Mucosa of descending colon (tissue), 3 donors: ENCODE measurements around the gene BORCS6. TPM values are rescaled to one million over a fixed set of nuclear protein-coding genes. Genes with fewer than 3 reads are reported as not detected.
A peak's percentile ranks its signal among the peaks of the same experiment; 100 is the strongest.

Experiments used
- ATAC-seq: fragments of 200-7000 bp; cut with Tn5 transposase; one replicate; pipeline ENCODE4 v1.9.1; 2020; ENCODE audit warnings: mild to moderate bottlenecking, moderate library complexity
- DNase-seq, 3 donors: peaks; one replicate each; pipeline ENCODE4 v3.0.0-alpha.2; 2020
- H3K36me3 ChIP-seq: fragments of 200-600 bp; one replicate; pipeline ENCODE4 v1.8.0; 2021; ENCODE audit warnings: low read depth, mild to moderate bottlenecking
- H3K4me1 ChIP-seq: fragments of 200-600 bp; one replicate; pipeline ENCODE4 v1.8.0; 2021; ENCODE audit warnings: low read depth, mild to moderate bottlenecking
- H3K4me3 ChIP-seq: fragments of 200-600 bp; one replicate; pipeline ENCODE4 v1.8.0; 2021; ENCODE audit warnings: mild to moderate bottlenecking
- H3K9me3 ChIP-seq: fragments of 200-600 bp; one replicate; pipeline ENCODE4 v1.8.0; 2021; ENCODE audit warnings: mild to moderate bottlenecking
- intact Hi-C, 2 donors: fragments of 100-400 bp; cut with DNase I in 1 of 2; cut with micrococcal nuclease in 1 of 2; formaldehyde crosslinking; loops; one replicate each; pipeline versions ENCODE4 v1.11.0 to v1.11.1; 2022; cut with DNase I, micrococcal nuclease
- total RNA-seq, 3 donors: library from RNA; stranded (reverse); fragmentation: NEBNext Ultra II Directional in 2 of 3; extraction: Animal tissue kit (Norgen Biotek cat#: 25700) in 2 of 3; gene quantifications; one replicate each; pipeline versions ENCODE4 v1.2.1 to v1.2.4, GENCODE V29; 2021 to 2023
- TF ChIP-seq, protein P1 (sequence below): fragments of 200-600 bp; IDR thresholded peaks from one replicate; pipeline ENCODE4 v1.8.0; 2022; ENCODE audit warnings: antibody characterized with exemption, mild to moderate bottlenecking
- donor health status: DM: no; HTN: no; CAD: no; lungs with moderate emphysema.
- donor health status: DM: no; HTN: no; CAD: no.
- donor health status: DM: no; HTN: yes; CAD: no.

BORCS6 gene
- total RNA-seq, 3 donors from 2014 or later, result 10.5 to 11.4 (median 11.0) TPM

DNA sequence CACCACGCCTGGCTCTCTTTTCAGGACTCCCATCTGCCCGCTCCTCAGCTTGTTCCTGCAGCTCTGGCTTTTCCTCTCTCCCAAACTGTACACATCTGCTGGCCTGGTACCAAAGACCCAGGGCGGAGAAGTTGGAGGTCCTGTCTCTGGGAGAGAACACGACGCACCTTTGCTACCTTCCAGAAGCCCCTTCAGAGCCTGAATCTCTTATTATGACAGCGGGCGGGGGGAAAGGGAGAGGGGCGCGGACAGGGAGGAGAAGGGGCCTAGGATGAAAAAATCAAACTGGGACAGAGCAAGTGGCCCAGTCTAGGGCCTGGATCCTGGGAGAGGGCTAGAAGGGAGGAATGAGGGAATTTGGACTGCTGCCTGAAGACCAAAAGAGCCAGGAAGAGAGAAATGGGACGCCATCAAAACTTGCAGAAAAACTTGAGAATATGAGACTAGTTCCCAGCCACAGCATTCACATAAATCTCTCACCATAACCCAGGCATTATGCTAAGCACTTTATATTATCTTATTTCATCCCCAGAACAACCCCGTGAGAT is 35.3 kb downstream of the BORCS6 start:
- DNase-seq (no peak), ATAC-seq (no peak)
- Histone ChIP-seq H3K9me3 (no peaks in the 10 kb centered on the region), H3K36me3 (peaks cover 6% of the 10 kb centered on the region), H3K4me3 (no peak overlapping the region), H3K4me1 (peaks cover 60% of the 10 kb centered on the region)
- intact Hi-C loops, result no loop called here
- TF ChIP-seq, protein P1, sequence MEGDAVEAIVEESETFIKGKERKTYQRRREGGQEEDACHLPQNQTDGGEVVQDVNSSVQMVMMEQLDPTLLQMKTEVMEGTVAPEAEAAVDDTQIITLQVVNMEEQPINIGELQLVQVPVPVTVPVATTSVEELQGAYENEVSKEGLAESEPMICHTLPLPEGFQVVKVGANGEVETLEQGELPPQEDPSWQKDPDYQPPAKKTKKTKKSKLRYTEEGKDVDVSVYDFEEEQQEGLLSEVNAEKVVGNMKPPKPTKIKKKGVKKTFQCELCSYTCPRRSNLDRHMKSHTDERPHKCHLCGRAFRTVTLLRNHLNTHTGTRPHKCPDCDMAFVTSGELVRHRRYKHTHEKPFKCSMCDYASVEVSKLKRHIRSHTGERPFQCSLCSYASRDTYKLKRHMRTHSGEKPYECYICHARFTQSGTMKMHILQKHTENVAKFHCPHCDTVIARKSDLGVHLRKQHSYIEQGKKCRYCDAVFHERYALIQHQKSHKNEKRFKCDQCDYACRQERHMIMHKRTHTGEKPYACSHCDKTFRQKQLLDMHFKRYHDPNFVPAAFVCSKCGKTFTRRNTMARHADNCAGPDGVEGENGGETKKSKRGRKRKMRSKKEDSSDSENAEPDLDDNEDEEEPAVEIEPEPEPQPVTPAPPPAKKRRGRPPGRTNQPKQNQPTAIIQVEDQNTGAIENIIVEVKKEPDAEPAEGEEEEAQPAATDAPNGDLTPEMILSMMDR, result no peak

DNA sequence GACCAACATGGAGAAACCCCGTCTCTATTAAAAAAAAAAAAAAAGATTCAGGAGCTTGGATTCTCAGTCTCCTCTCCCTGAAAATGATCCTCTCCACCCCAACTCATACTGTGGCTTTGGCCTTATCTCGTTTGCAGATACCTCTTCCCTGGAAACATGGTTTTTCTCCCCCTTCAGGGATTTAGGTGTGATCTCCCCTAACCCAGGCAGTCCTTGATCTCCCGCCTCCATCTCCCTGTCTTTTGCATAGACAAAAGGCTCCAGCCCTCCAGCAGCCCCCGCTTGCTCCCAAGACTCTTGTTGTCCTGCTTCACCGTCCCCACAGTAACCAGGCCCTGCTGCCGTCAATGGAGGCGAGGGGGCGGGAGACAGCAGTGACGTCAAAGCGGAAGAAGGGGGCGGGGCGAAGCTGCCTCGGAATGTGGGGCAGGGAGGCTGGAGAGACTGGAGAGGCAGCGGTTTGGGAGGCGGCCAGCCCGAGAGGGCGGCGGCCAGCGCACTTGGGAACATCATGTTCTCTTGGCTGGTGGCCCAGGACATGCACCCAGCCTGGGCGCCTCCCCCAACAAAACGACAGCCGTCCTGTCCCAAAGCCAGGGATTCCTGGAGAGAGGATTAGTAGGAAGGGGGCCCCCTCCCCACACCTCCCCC is 35.9 kb downstream of the BORCS6 start:
- Histone ChIP-seq H3K9me3 (no peaks in the 10 kb centered on the region), H3K4me3 (no peak overlapping the region), H3K36me3 (peaks cover 11% of the 10 kb centered on the region), H3K4me1 (peaks cover 54% of the 10 kb centered on the region)
- DNase-seq, result peak; percentile 99 to 100 (median 99)
- TF ChIP-seq, protein P1, result no peak
- intact Hi-C loops, result no loop called here
- peak; percentile 59 for ATAC-seq

DNA sequence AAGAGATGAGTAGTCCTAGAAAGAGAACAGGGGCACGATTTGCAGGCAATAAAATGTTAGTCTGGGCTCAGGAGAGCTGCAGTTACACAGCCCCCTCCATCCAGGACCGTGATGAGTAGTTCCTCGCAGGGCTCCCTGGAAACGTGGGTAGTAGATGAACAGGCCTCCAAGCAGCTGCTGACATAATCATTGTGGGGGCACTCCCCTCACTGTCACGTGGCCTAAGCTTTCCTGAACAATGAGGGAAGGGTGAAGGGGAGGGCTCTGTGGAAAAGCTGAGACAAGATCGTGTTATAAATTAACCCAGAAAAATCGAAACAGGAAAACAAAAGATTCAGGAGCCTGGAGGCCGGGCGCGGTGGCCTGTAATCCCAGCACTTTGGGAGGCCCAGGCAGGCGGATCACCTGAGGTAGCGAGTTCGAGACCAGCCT is 36.4 kb downstream of the BORCS6 start:
- peak; percentile 38 for ATAC-seq
- TF ChIP-seq, protein P1, result no peak
- Histone ChIP-seq H3K9me3 (no peaks in the 10 kb centered on the region), H3K36me3 (peaks cover 12% of the 10 kb centered on the region), H3K4me1 (peaks cover 49% of the 10 kb centered on the region), H3K4me3 (no peak overlapping the region)
- DNase-seq, result peak; percentile 80 to 87 (median 80)
- intact Hi-C loops, result no loop called here

DNA sequence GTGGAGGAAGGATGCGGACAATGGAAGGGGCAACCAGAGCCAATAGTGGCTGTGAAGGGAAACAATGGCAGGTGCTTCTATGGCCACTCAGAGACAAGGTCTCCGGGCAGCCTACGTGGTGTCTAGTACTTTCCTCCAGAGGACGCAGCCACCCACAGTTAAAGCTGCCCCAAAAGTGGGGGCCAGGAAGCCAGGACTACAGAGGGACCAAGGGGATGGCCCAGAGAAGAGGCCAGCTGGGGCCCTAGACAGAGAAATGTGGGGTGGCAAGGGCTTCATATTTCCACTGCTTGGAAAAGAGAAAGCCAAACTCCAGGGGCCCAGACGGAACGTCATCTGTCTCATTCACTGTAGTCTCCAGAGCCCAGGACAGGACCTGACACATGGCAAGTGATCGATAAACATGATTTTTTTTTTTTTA is 36.9 kb downstream of the BORCS6 start:
- DNase-seq (peak; percentile 37 to 63 (median 54)), ATAC-seq (no peak)
- H3K4me3 ChIP-seq, result no peak overlapping the region
- H3K9me3 ChIP-seq, result no peaks in the 10 kb centered on the region
- intact Hi-C loops, result no loop called here
- peaks cover 16% of the 10 kb centered on the region for H3K36me3 ChIP-seq
- peaks cover 44% of the 10 kb centered on the region for H3K4me1 ChIP-seq
- TF ChIP-seq, protein P1, result no peak

DNA sequence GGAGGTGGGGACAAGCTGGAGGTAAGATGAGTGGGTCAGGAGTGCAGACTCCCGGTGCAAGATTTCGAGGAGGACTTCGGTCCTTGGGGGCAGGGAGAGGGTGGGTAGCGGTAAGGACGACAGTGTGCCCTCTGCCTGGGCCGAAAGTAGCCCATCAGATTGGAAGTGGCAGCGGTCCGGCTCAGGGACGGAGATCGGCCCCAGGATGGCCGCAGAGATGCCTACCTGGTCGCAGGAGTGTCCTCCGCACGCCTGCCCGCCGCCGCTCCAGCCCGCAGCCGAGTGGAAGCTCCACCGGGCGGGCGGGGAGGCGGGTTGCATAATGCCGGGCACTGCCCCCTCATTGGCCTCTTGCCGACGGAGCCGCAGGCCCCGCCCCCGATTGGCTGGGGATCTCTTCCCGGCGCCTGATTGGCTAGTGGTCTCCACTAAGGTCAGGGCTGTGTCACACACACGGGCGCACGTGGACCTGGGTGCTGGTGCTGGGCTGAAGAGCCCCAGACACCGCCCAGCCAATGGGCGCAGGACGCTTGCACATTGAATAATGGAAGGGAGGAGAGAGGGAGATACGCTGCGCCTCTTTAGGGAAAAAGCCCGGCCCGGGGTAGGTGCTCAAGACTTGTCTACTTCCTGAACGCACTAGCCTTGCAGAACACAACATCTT is 37.7 kb downstream of the BORCS6 start, which contains the start of gene PER1:
Gene PER1, minus strand, starts transcription at position 293 of the 664 bp plus-strand sequence. CDS start 1,698 bp downstream, outside the sequence.
- ATAC-seq, result peak; percentile 49
- DNase-seq, result peak; percentile 94 to 97 (median 97)
- Histone ChIP-seq H3K4me1 (peaks cover 41% of the 10 kb centered on the region), H3K36me3 (peaks cover 24% of the 10 kb centered on the region), H3K4me3 (peak within 1 kb of the TSS; percentile 25), H3K9me3 (no peaks in the 10 kb centered on the region)
- TF ChIP-seq, protein P1, result no peak
- intact Hi-C loops, result no loop called here
